Mesendoderm (in vitro differentiated cells): ENCODE results near the gene IL15RA.

Experiments
- DNase-seq: peaks from one replicate; pipeline ENCODE4 v3.0.0; 2013
- H2AK5ac ChIP-seq: 2 replicates; pipeline ENCODE4 v1.6.1; 2013; ENCODE audit warnings: low read length, inconsistent platforms
- H2BK120ac ChIP-seq: 2 replicates; pipeline ENCODE4 v1.6.1; 2013; ENCODE audit warnings: low read depth, mild to moderate bottlenecking, low read length, moderate library complexity, mixed read lengths
- H2BK15ac ChIP-seq: replicated peaks from 2 replicates; pipeline ENCODE4 v1.6.1; 2013; ENCODE audit warnings: low read depth, mild to moderate bottlenecking, moderate library complexity
- H2BK5ac ChIP-seq: 2 replicates; pipeline ENCODE4 v1.6.1; 2013; ENCODE audit warnings: low read length, inconsistent platforms
- H3K18ac ChIP-seq: 2 replicates; pipeline ENCODE4 v1.6.1; 2013; ENCODE audit warnings: mild to moderate bottlenecking, low read length, mixed read lengths
- H3K23ac ChIP-seq: one replicate; pipeline ENCODE4 v1.6.1; 2013; ENCODE audit warnings: low read length
- H3K27ac ChIP-seq: 2 replicates; pipeline ENCODE4 v1.5.1; 2013; ENCODE audit warnings: low read depth, mild to moderate bottlenecking, inconsistent platforms, low read length, moderate library complexity
- H3K27me3 ChIP-seq: 2 replicates; pipeline ENCODE4 v1.6.1; 2013; ENCODE audit warnings: low read length, control low read depth, mild to moderate bottlenecking, inconsistent platforms; ENCODE audit not compliant: insufficient read depth, poor library complexity
- H3K36me3 ChIP-seq: 2 replicates; pipeline ENCODE4 v1.6.1; 2013; ENCODE audit warnings: low read length, inconsistent platforms; ENCODE audit not compliant: control insufficient read depth, insufficient read depth
- H3K4ac ChIP-seq: one replicate; pipeline ENCODE4 v1.6.1; 2013; ENCODE audit warnings: low read depth, mild to moderate bottlenecking, low read length, moderate library complexity
- H3K4me1 ChIP-seq: 2 replicates; pipeline ENCODE4 v1.6.1; 2013; ENCODE audit warnings: low read depth, low read length, inconsistent platforms; ENCODE audit not compliant: control insufficient read depth
- H3K4me2 ChIP-seq: 2 replicates; pipeline ENCODE4 v1.6.1; 2013; ENCODE audit warnings: low read length
- H3K4me3 ChIP-seq: 2 replicates; pipeline ENCODE4 v1.5.1; 2013; ENCODE audit warnings: mild to moderate bottlenecking, low read length
- H3K56ac ChIP-seq: one replicate; pipeline ENCODE4 v1.6.1; 2013; ENCODE audit warnings: low read length
- H3K79me1 ChIP-seq: 2 replicates; pipeline ENCODE4 v1.6.1; 2013; ENCODE audit warnings: low read length, inconsistent platforms
- H3K79me2 ChIP-seq: 2 replicates; pipeline ENCODE4 v1.6.1; 2013; ENCODE audit warnings: mild to moderate bottlenecking, low read length; ENCODE audit not compliant: control insufficient read depth, insufficient read depth
- H3K9ac ChIP-seq: 2 replicates; pipeline ENCODE4 v1.6.1; 2013; ENCODE audit warnings: low read length, inconsistent platforms
- H4K5ac ChIP-seq: one replicate; pipeline ENCODE4 v1.6.1; 2013; ENCODE audit warnings: low read length
- H4K8ac ChIP-seq: one replicate; pipeline ENCODE4 v1.6.1; 2013; ENCODE audit warnings: low read depth, mild to moderate bottlenecking, control low read depth, low read length, moderate library complexity
- WGBS: extraction: QIAGEN DNeasy Blood & Tissue Kit; methylation state at CpG from one replicate; pipeline ENCODE4 v1.1.7; 2013; ENCODE audit warnings: low lambda C conversion rate, missing lambda C conversion rate; ENCODE audit not compliant: insufficient coverage; ENCODE audit errors: extremely low coverage; 5-methylcytosine and 5-hydroxymethylcytosine counted together

Gene IL15RA

GRCh38 chr10:5971886-5972285 lies 5.5 kb downstream of the IL15RA start:
- H2BK120ac ChIP-seq = no peak overlapping the region
- H3K56ac ChIP-seq = no peak overlapping the region
- no peaks in the 10 kb centered on the region for H3K4me1 ChIP-seq
- no peak overlapping the region for H4K8ac ChIP-seq
- no peaks in the 10 kb centered on the region for H3K27me3 ChIP-seq
- no peaks in the 10 kb centered on the region for H3K36me3 ChIP-seq
- WGBS = no CpG with 5 or more reads among the region's 4 CpGs
- no peak overlapping the region for H3K4me2 ChIP-seq
- H4K5ac ChIP-seq = no peak overlapping the region
- H3K4me3 ChIP-seq = no peak overlapping the region
- no peaks in the 10 kb centered on the region for H3K79me2 ChIP-seq
- H3K9ac ChIP-seq = no peak overlapping the region
- H3K23ac ChIP-seq = no peak overlapping the region
- no peak overlapping the region for H2AK5ac ChIP-seq
- H3K79me1 ChIP-seq = no peaks in the 10 kb centered on the region
- H2BK5ac ChIP-seq = no peak overlapping the region
- no peak overlapping the region for H3K18ac ChIP-seq
- no peak overlapping the region for H2BK15ac ChIP-seq
- no peak overlapping the region for H3K27ac ChIP-seq
- DNase-seq = no peak
- H3K4ac ChIP-seq = no peak overlapping the region

- no CpG with 5 or more reads among the region's 8 CpGs for WGBS
- Histone ChIP-seq H3K4me2 (no peak overlapping the region), H3K23ac (no peak overlapping the region), H3K56ac (no peak overlapping the region), H2BK120ac (no peak overlapping the region), H3K27me3 (no peaks in the 10 kb centered on the region), H2BK5ac (no peak overlapping the region), H3K27ac (no peak overlapping the region), H4K8ac (no peak overlapping the region), H3K79me1 (no peaks in the 10 kb centered on the region), H3K79me2 (no peaks in the 10 kb centered on the region), H2BK15ac (no peak overlapping the region), H3K18ac (no peak overlapping the region), H3K4me1 (no peaks in the 10 kb centered on the region), H3K4ac (no peak overlapping the region), H2AK5ac (no peak overlapping the region), H3K4me3 (no peak overlapping the region), H4K5ac (no peak overlapping the region), H3K9ac (no peak overlapping the region), H3K36me3 (no peaks in the 10 kb centered on the region)
- DNase-seq = no peak
Measured at GRCh38 chr10:5971315-5971832, 6.0 kb downstream of the IL15RA start.

- no peak overlapping the region for H3K4me2 ChIP-seq
- no peak for DNase-seq
- H3K27me3 ChIP-seq = no peaks in the 10 kb centered on the region
- no peak overlapping the region for H4K8ac ChIP-seq
- no peak overlapping the region for H3K23ac ChIP-seq
- H2BK120ac ChIP-seq = no peak overlapping the region
- WGBS = no CpG with 5 or more reads among the region's 3 CpGs
- H3K56ac ChIP-seq = no peak overlapping the region
- no peak overlapping the region for H3K18ac ChIP-seq
- H4K5ac ChIP-seq = no peak overlapping the region
- H3K4ac ChIP-seq = no peak overlapping the region
- H2BK5ac ChIP-seq = no peak overlapping the region
- H2AK5ac ChIP-seq = no peak overlapping the region
- no peak overlapping the region for H3K9ac ChIP-seq
- H3K79me1 ChIP-seq = no peaks in the 10 kb centered on the region
- H3K4me1 ChIP-seq = no peaks in the 10 kb centered on the region
- no peak overlapping the region for H3K4me3 ChIP-seq
- no peaks in the 10 kb centered on the region for H3K36me3 ChIP-seq
- H2BK15ac ChIP-seq = no peak overlapping the region
- H3K27ac ChIP-seq = no peak overlapping the region
- no peaks in the 10 kb centered on the region for H3K79me2 ChIP-seq
Measured at GRCh38 chr10:5970527-5970926, 6.8 kb downstream of the IL15RA start.

GRCh38 chr10:5970066-5970465 lies 7.3 kb downstream of the IL15RA start:
- H3K27me3 ChIP-seq = no peaks in the 10 kb centered on the region
- H3K27ac ChIP-seq = no peak overlapping the region
- no peaks in the 10 kb centered on the region for H3K79me2 ChIP-seq
- H4K5ac ChIP-seq = no peak overlapping the region
- H4K8ac ChIP-seq = no peak overlapping the region
- H3K79me1 ChIP-seq = no peaks in the 10 kb centered on the region
- H2BK120ac ChIP-seq = no peak overlapping the region
- no peaks in the 10 kb centered on the region for H3K4me1 ChIP-seq
- no peak overlapping the region for H3K4ac ChIP-seq
- H3K4me2 ChIP-seq = no peak overlapping the region
- no peak overlapping the region for H3K18ac ChIP-seq
- H2BK15ac ChIP-seq = no peak overlapping the region
- H3K23ac ChIP-seq = no peak overlapping the region
- no CpG with 5 or more reads among the region's 2 CpGs for WGBS
- H3K9ac ChIP-seq = no peak overlapping the region
- no peak overlapping the region for H2AK5ac ChIP-seq
- DNase-seq = no peak
- H2BK5ac ChIP-seq = no peak overlapping the region
- no peak overlapping the region for H3K4me3 ChIP-seq
- H3K56ac ChIP-seq = no peak overlapping the region
- no peaks in the 10 kb centered on the region for H3K36me3 ChIP-seq

- DNase-seq = no peak
- H3K36me3 ChIP-seq = no peaks in the 10 kb centered on the region
- no CpG with 5 or more reads among the region's 9 CpGs for WGBS
- H3K79me1 ChIP-seq = no peaks in the 10 kb centered on the region
- no peaks in the 10 kb centered on the region for H3K27me3 ChIP-seq
- H3K4me2 ChIP-seq = no peak overlapping the region
- no peak overlapping the region for H3K56ac ChIP-seq
- H2AK5ac ChIP-seq = no peak overlapping the region
- H4K8ac ChIP-seq = no peak overlapping the region
- no peaks in the 10 kb centered on the region for H3K79me2 ChIP-seq
- no peak overlapping the region for H2BK15ac ChIP-seq
- no peak overlapping the region for H3K18ac ChIP-seq
- H3K4me1 ChIP-seq = no peaks in the 10 kb centered on the region
- no peak overlapping the region for H3K4me3 ChIP-seq
- no peak overlapping the region for H3K23ac ChIP-seq
- H3K4ac ChIP-seq = no peak overlapping the region
- H2BK120ac ChIP-seq = no peak overlapping the region
- no peak overlapping the region for H2BK5ac ChIP-seq
- H3K9ac ChIP-seq = no peak overlapping the region
- H4K5ac ChIP-seq = no peak overlapping the region
- H3K27ac ChIP-seq = no peak overlapping the region
Measured at GRCh38 chr10:5968681-5969453, 8.5 kb downstream of the IL15RA start.
